ENCODE results near the gene GSTK1. TPM values are rescaled to one million over a fixed set of nuclear protein-coding genes. Genes with fewer than 3 reads are reported as not detected.
A peak's percentile ranks its signal among the peaks of the same experiment; 100 is the strongest.

The GSTK1 gene
- total and polyA plus RNA-seq, 3 experiments from 2014 or later: 147 to 532 (median 151) TPM

DNA sequence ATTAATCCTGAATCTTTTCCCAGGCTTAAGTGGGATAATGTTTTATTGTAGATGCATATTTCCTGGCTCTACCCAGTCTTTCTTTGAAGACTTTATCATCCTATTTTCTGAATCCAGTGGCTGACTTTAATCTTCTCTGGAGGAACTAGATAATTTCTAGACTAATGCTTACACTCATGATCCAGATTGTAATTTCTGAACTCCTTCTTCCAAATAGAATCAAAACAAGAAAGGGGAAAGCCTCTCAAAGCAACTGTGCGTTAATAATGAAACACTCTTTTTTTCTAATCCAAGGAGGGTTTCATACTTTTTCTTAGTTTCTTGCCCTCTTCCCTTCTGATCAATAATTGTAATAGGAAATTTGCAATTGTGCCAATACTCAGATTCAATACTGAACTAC is 8.0 kb downstream of the GSTK1 start:
- Histone ChIP-seq H3K27me3 (ENCODE audit: insufficient read depth, low read length, poor library complexity, severe bottlenecking) (no peaks in the 10 kb centered on the region), H3K27ac (ENCODE audit: low read depth, low read length) (no peak overlapping the region), H3K4me1 (ENCODE audit: insufficient read depth, low read length) (no peaks in the 10 kb centered on the region), H3K9me3 (ENCODE audit: low read length) (no peaks in the 10 kb centered on the region), H3K36me3 (ENCODE audit: insufficient read depth, low read length) (peaks cover 26% of the 10 kb centered on the region), H3K4me3 (ENCODE audit: low read length) (no peak overlapping the region)
- ChIA-PET CTCF (interaction anchor here (1.4 to 1.8 kb wide), 2 partner anchors 28 to 30 kb away, joined by 5 to 9 read pairs; no protein-coding TSS in a partner anchor), POLR2A (interaction anchor here (0.8 kb wide), 1 partner anchor 8 kb away, joined by 5 read pairs; the partner anchor contains the start of gene GSTK1)
- DNase-seq: no peak
- H3K4me1 Mint-ChIP-seq: peaks cover 7 to 39% (median 21%) of the 10 kb centered on the region in 3 donors
- H3K4me3 Mint-ChIP-seq: no peak overlapping the region
- H3K27ac Mint-ChIP-seq: peak overlapping the region in 6 of 8 donors; percentile 20 to 68 (median 60)
- peaks cover 0 to 44% (median 13%) of the 10 kb centered on the region in 3 donors for H3K36me3 Mint-ChIP-seq
- H3K9me3 Mint-ChIP-seq: no peaks in the 10 kb centered on the region
- H3K27me3 Mint-ChIP-seq: no peaks in the 10 kb centered on the region

GRCh38 chr7:143272871-143273270 is 9.6 kb downstream of the GSTK1 start:
- peaks cover 0 to 30% (median 11%) of the 10 kb centered on the region in 3 donors for H3K36me3 Mint-ChIP-seq
- H3K4me3 ChIP-seq (ENCODE audit: low read length): no peak overlapping the region
- H3K4me1 ChIP-seq (ENCODE audit: insufficient read depth, low read length): no peaks in the 10 kb centered on the region
- no peak for DNase-seq
- no peak overlapping the region for H3K27ac ChIP-seq (ENCODE audit: low read depth, low read length)
- CTCF ChIA-PET: interaction anchor here (0.7 to 1.8 kb wide), 5 partner anchors 8 to 32 kb away, joined by 3 to 9 read pairs (median 3); partner anchors contain the start of gene GSTK1
- peaks cover 14% of the 10 kb centered on the region for H3K36me3 ChIP-seq (ENCODE audit: insufficient read depth, low read length)
- no peaks in the 10 kb centered on the region for H3K27me3 Mint-ChIP-seq
- H3K9me3 Mint-ChIP-seq: no peaks in the 10 kb centered on the region
- no peaks in the 10 kb centered on the region for H3K27me3 ChIP-seq (ENCODE audit: insufficient read depth, low read length, poor library complexity, severe bottlenecking)
- POLR2A ChIA-PET: interaction anchor here (0.6 to 0.7 kb wide), 2 partner anchors 22 to 92 kb away, joined by 5 to 6 read pairs; no protein-coding TSS in a partner anchor
- H3K4me1 Mint-ChIP-seq: peaks cover 3 to 28% (median 19%) of the 10 kb centered on the region in 3 donors
- no peaks in the 10 kb centered on the region for H3K9me3 ChIP-seq (ENCODE audit: low read length)
- H3K4me3 Mint-ChIP-seq: no peak overlapping the region
- H3K27ac Mint-ChIP-seq: no peak overlapping the region

GRCh38 chr7:143279186-143280098 is 16.2 kb downstream of the GSTK1 start:
- Histone ChIP-seq H3K27me3 (ENCODE audit: insufficient read depth, low read length, poor library complexity, severe bottlenecking) (no peaks in the 10 kb centered on the region), H3K36me3 (ENCODE audit: insufficient read depth, low read length) (no peaks in the 10 kb centered on the region), H3K4me1 (ENCODE audit: insufficient read depth, low read length) (peaks cover 27% of the 10 kb centered on the region), H3K4me3 (ENCODE audit: low read length) (peak overlapping the region; percentile 8), H3K9me3 (ENCODE audit: low read length) (no peaks in the 10 kb centered on the region), H3K27ac (ENCODE audit: low read depth, low read length) (peak overlapping the region; percentile 33)
- DNase-seq: peak in 2 of 5 donors; percentile 26 to 41
- POLR2A ChIA-PET: interaction anchor here (0.5 to 1.5 kb wide), 6 partner anchors 9 to 59 kb away, joined by 3 to 8 read pairs (median 5); partner anchors contain the start of genes CASP2 and GSTK1
- H3K36me3 Mint-ChIP-seq: no peaks in the 10 kb centered on the region
- CTCF ChIA-PET: interaction anchor here (0.7 to 4.8 kb wide), 14 partner anchors 8 to 137 kb away, joined by 3 to 27 read pairs (median 4); partner anchors contain the start of genes CASP2 and GSTK1
- peak overlapping the region; percentile 82 to 96 (median 90) for H3K27ac Mint-ChIP-seq
- H3K4me1 Mint-ChIP-seq: peaks cover 33 to 43% (median 34%) of the 10 kb centered on the region in 3 donors
- peak overlapping the region; percentile 34 to 85 (median 73) for H3K4me3 Mint-ChIP-seq
- no peaks in the 10 kb centered on the region for H3K9me3 Mint-ChIP-seq
- no peaks in the 10 kb centered on the region for H3K27me3 Mint-ChIP-seq

DNA sequence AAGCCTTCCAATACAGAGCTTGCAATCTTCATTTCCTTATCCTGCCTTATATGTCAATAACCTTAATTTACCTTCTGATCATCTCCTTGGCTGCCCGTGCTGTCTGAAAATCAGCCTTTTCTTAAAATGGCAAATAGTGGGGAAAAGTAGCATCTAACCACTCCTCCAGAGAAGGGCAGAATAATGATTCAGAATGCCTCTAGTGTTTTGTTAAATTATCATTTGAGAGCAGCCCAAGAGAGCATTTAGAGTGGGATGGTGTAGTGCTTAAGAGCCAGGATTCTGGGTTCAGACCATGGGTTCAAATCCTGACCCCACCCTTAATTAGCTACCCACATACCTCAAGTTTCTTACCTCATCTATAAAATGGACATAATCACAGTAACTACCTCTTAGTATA is 16.9 kb downstream of the GSTK1 start:
- ChIA-PET CTCF (interaction anchor here (0.9 to 4.8 kb wide), 13 partner anchors 8 to 136 kb away, joined by 3 to 27 read pairs (median 5); partner anchors contain the start of genes CASP2 and GSTK1), POLR2A (interaction anchor here (0.5 to 1.5 kb wide), 4 partner anchors 8 to 58 kb away, joined by 4 to 8 read pairs (median 6); partner anchors contain the start of genes CASP2 and GSTK1)
- Mint-ChIP-seq H3K27ac (peak overlapping the region; percentile 82 to 93 (median 90)), H3K36me3 (no peaks in the 10 kb centered on the region), H3K27me3 (no peaks in the 10 kb centered on the region), H3K4me3 (peak overlapping the region; percentile 34 to 85 (median 73)), H3K4me1 (peaks cover 33 to 44% (median 34%) of the 10 kb centered on the region in 3 donors), H3K9me3 (no peaks in the 10 kb centered on the region)
- Histone ChIP-seq H3K4me1 (ENCODE audit: insufficient read depth, low read length) (peaks cover 27% of the 10 kb centered on the region), H3K27ac (ENCODE audit: low read depth, low read length) (peak overlapping the region; percentile 33), H3K27me3 (ENCODE audit: insufficient read depth, low read length, poor library complexity, severe bottlenecking) (no peaks in the 10 kb centered on the region), H3K36me3 (ENCODE audit: insufficient read depth, low read length) (no peaks in the 10 kb centered on the region), H3K4me3 (ENCODE audit: low read length) (peak overlapping the region; percentile 8), H3K9me3 (ENCODE audit: low read length) (no peaks in the 10 kb centered on the region)
- DNase-seq: no peak

DNA sequence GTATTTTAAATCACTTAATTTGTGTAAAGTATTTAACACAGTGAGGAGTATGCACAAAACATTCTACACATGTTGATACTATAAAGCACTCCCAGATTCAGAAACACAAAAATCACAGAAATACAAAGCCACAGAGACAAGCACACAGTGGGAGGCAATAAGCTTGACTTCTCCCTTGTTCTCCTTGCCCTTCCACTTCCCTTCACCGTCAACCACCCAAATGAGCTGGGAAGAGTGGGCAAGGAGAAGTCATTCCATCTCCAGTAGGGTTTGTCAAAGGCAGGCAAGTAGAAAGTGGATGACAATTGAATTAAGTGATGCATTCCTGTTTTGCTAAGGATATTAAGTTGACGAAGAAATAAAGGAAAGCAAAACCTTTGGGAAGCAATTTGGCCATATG is 17.3 kb downstream of the GSTK1 start:
- POLR2A ChIA-PET: interaction anchor here (1.5 kb wide), 1 partner anchor 25 kb away, joined by 6 read pairs; no protein-coding TSS in a partner anchor
- Histone ChIP-seq H3K4me3 (ENCODE audit: low read length) (no peak overlapping the region), H3K36me3 (ENCODE audit: insufficient read depth, low read length) (no peaks in the 10 kb centered on the region), H3K27ac (ENCODE audit: low read depth, low read length) (no peak overlapping the region), H3K9me3 (ENCODE audit: low read length) (no peaks in the 10 kb centered on the region), H3K4me1 (ENCODE audit: insufficient read depth, low read length) (peaks cover 27% of the 10 kb centered on the region), H3K27me3 (ENCODE audit: insufficient read depth, low read length, poor library complexity, severe bottlenecking) (no peaks in the 10 kb centered on the region)
- Mint-ChIP-seq H3K36me3 (no peaks in the 10 kb centered on the region), H3K27ac (peak overlapping the region in 7 of 8 donors; percentile 67 to 93 (median 90)), H3K9me3 (no peaks in the 10 kb centered on the region), H3K27me3 (no peaks in the 10 kb centered on the region), H3K4me1 (peaks cover 33 to 44% (median 36%) of the 10 kb centered on the region in 3 donors), H3K4me3 (peak overlapping the region in 4 of 7 donors; percentile 66 to 85 (median 73))
- no peak for DNase-seq
- CTCF ChIA-PET: interaction anchor here (1.1 to 4.8 kb wide), 7 partner anchors 11 to 100 kb away, joined by 3 to 27 read pairs (median 6); partner anchors contain the start of gene GSTK1

DNA sequence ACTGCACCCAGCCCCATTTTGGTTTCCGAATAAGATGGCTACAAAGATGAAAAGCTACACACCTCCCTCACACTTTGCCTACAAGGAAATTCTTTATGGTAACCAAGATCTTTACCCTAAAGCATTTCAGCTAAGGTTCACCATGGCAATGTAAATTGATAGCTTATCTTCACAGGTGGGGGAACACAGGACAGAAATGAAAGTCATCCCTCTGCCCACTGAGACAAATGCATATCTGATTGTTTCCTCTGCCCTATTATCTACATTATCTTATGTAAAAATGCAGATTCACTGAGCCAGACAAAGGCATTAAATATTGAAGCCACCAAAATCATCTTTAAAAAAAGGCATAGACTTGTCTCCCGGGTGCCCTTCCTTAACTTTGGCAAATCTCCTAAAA is 18.3 kb downstream of the GSTK1 start:
- DNase-seq: no peak
- peaks cover 27% of the 10 kb centered on the region for H3K4me1 ChIP-seq (ENCODE audit: insufficient read depth, low read length)
- no peak overlapping the region for H3K4me3 ChIP-seq (ENCODE audit: low read length)
- no peaks in the 10 kb centered on the region for H3K9me3 Mint-ChIP-seq
- ChIA-PET CTCF (interaction anchor here (1.0 to 4.8 kb wide), 3 partner anchors 10 to 42 kb away, joined by 5 to 27 read pairs (median 5); no protein-coding TSS in a partner anchor), POLR2A (interaction anchor here (0.6 kb wide), 1 partner anchor 1579 kb away, joined by 4 read pairs; no protein-coding TSS in a partner anchor)
- H3K36me3 Mint-ChIP-seq: no peaks in the 10 kb centered on the region
- peak overlapping the region in 1 of 8 donors; percentile 47 for H3K27ac Mint-ChIP-seq
- H3K27ac ChIP-seq (ENCODE audit: low read depth, low read length): no peak overlapping the region
- no peaks in the 10 kb centered on the region for H3K27me3 Mint-ChIP-seq
- no peaks in the 10 kb centered on the region for H3K36me3 ChIP-seq (ENCODE audit: insufficient read depth, low read length)
- H3K4me1 Mint-ChIP-seq: peaks cover 33 to 44% (median 36%) of the 10 kb centered on the region in 3 donors
- no peaks in the 10 kb centered on the region for H3K27me3 ChIP-seq (ENCODE audit: insufficient read depth, low read length, poor library complexity, severe bottlenecking)
- no peak overlapping the region for H3K4me3 Mint-ChIP-seq
- H3K9me3 ChIP-seq (ENCODE audit: low read length): no peaks in the 10 kb centered on the region

GRCh38 chr7:143282124-143282523 is 18.9 kb downstream of the GSTK1 start:
- no peaks in the 10 kb centered on the region for H3K36me3 Mint-ChIP-seq
- H3K4me3 Mint-ChIP-seq: no peak overlapping the region
- H3K4me1 ChIP-seq (ENCODE audit: insufficient read depth, low read length): peaks cover 27% of the 10 kb centered on the region
- ChIA-PET POLR2A (no interaction called here), CTCF (interaction anchor here (0.5 to 4.8 kb wide), 6 partner anchors 9 to 67 kb away, joined by 3 to 27 read pairs (median 4); partner anchors contain the start of gene GSTK1)
- H3K27me3 ChIP-seq (ENCODE audit: insufficient read depth, low read length, poor library complexity, severe bottlenecking): no peaks in the 10 kb centered on the region
- no peaks in the 10 kb centered on the region for H3K9me3 Mint-ChIP-seq
- H3K4me1 Mint-ChIP-seq: peaks cover 38 to 49% (median 40%) of the 10 kb centered on the region in 3 donors
- H3K27ac ChIP-seq (ENCODE audit: low read depth, low read length): no peak overlapping the region
- H3K36me3 ChIP-seq (ENCODE audit: insufficient read depth, low read length): no peaks in the 10 kb centered on the region
- no peak overlapping the region for H3K4me3 ChIP-seq (ENCODE audit: low read length)
- no peaks in the 10 kb centered on the region for H3K27me3 Mint-ChIP-seq
- no peaks in the 10 kb centered on the region for H3K9me3 ChIP-seq (ENCODE audit: low read length)
- DNase-seq: no peak
- peak overlapping the region in 1 of 8 donors; percentile 35 for H3K27ac Mint-ChIP-seq

All from CD8-positive, alpha-beta memory T cell (primary cell).